ENCODE results near the gene METAP1D. TPM values are rescaled to one million over a fixed set of nuclear protein-coding genes. Genes with fewer than 3 reads are reported as not detected.

The METAP1D gene
- total RNA-seq, 1 experiment from 2014 or later, result 32.4 TPM

DNA sequence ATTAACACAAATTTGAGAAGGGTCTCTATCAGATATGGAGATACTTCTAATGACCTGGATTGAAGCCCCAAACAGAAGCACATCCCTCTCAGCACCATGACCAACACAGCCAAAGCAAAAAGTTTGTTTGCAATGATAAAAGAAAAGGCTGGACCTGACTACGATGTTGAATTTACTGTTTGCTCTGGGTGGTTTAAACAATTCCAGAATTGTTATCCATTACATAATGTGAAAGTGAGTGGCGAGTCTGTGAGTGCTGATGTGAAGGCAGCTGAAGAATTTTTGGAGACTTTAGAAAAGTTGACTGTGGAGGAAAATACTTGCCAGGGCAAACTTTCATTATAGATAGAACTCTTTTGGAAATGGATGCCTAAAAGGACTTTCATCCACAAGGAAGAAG, 120.4 kb downstream of the METAP1D start:
- POLR2A ChIA-PET (ENCODE audit: unreplicated experiment), result no interaction called here
- peak overlapping the region; percentile 88 for H3K27ac ChIP-seq

DNA sequence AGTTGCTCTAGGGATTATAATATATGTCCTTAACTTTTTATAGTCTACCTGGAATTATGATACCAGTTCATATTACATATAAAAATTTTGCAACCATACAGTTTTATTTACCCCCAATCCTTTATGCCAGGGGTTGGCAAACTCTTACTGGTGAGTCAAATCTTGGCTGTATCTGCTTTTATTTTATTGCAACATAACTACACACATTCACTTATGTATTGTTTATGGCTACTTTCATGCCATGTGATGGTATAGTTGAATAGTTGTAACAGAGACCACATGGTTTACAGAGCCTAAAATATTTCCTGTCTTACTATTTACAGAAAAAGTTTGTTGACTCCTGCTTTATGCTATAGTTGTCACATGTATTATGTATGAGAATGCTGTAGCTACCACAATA, 128.7 kb downstream of the METAP1D start:
- H3K27ac ChIP-seq, result no peak overlapping the region
- CTCF ChIA-PET, result interaction anchor here (0.6 to 1.1 kb wide), 5 partner anchors 35 to 468 kb away, joined by 3 to 7 read pairs (median 3); no protein-coding TSS in a partner anchor
- H3K79me2 ChIP-seq (ENCODE audit: low read depth), result no peaks in the 10 kb centered on the region
- no peak overlapping the region for H2AFZ ChIP-seq
- no peak overlapping the region for H3K4me3 ChIP-seq
- POLR2A ChIA-PET (ENCODE audit: unreplicated experiment), result no interaction called here
- no peaks in the 10 kb centered on the region for H3K27me3 ChIP-seq (ENCODE audit: insufficient read depth, low read depth)
- intact Hi-C loops (cut with micrococcal nuclease; ENCODE audit: unreplicated experiment), result loop anchor here (5.0 kb wide), 1 partner anchor 406 kb away; no protein-coding TSS in a partner anchor
- H3K9me2 ChIP-seq (ENCODE audit: insufficient read depth), result no peaks in the 10 kb centered on the region
- H3K4me1 ChIP-seq (replicated peaks; ENCODE audit: insufficient read depth), result no peaks in the 10 kb centered on the region
- no peaks in the 10 kb centered on the region for H4K20me1 ChIP-seq (ENCODE audit: insufficient read depth)
- H3F3A ChIP-seq (ENCODE audit: insufficient read depth, low read depth), result peaks cover 7% of the 10 kb centered on the region
- DNase-seq, result peak in 1 of 2 experiments; percentile 59
- H3K36me3 ChIP-seq (ENCODE audit: low read depth), result no peaks in the 10 kb centered on the region
- H3K9me3 ChIP-seq (ENCODE audit: insufficient read depth, low read depth), result no peaks in the 10 kb centered on the region
- TF ChIP-seq CTCF (conservative IDR thresholded peaks at IDR 0.05) (no peak), EZH2 (IDR thresholded peaks at IDR 0.05; ENCODE audit: low read depth) (no peak)
- BruUV-seq (replicated peaks), result no TSS peak
- H3K4me2 ChIP-seq, result no peak overlapping the region

More for the DNA sequence above, 120.4 kb downstream of the METAP1D start:
- Histone ChIP-seq H2AFZ (no peak overlapping the region), H3K4me3 (no peak overlapping the region), H3K4me2 (no peak overlapping the region), H3K9me2 (ENCODE audit: insufficient read depth) (no peaks in the 10 kb centered on the region), H3F3A (ENCODE audit: insufficient read depth, low read depth) (peaks cover 38% of the 10 kb centered on the region), H3K27me3 (ENCODE audit: insufficient read depth, low read depth) (no peaks in the 10 kb centered on the region), H4K20me1 (ENCODE audit: insufficient read depth) (no peaks in the 10 kb centered on the region), H3K4me1 (replicated peaks; ENCODE audit: insufficient read depth) (peaks cover 43% of the 10 kb centered on the region), H3K36me3 (ENCODE audit: low read depth) (no peaks in the 10 kb centered on the region), H3K9me3 (ENCODE audit: insufficient read depth, low read depth) (no peaks in the 10 kb centered on the region), H3K79me2 (ENCODE audit: low read depth) (no peaks in the 10 kb centered on the region)
- CTCF ChIA-PET, result interaction anchor here (0.6 to 0.8 kb wide), 3 partner anchors 9 to 417 kb away, joined by 3 to 10 read pairs (median 4); no protein-coding TSS in a partner anchor
- TF ChIP-seq EZH2 (IDR thresholded peaks at IDR 0.05; ENCODE audit: low read depth) (no peak), CTCF (conservative IDR thresholded peaks at IDR 0.05) (no peak)
- intact Hi-C loops (cut with micrococcal nuclease; ENCODE audit: unreplicated experiment), result loop anchor here (5.0 kb wide), 1 partner anchor 107 kb away; no protein-coding TSS in a partner anchor
- DNase-seq, result no peak
- BruUV-seq (replicated peaks), result no TSS peak

DNA sequence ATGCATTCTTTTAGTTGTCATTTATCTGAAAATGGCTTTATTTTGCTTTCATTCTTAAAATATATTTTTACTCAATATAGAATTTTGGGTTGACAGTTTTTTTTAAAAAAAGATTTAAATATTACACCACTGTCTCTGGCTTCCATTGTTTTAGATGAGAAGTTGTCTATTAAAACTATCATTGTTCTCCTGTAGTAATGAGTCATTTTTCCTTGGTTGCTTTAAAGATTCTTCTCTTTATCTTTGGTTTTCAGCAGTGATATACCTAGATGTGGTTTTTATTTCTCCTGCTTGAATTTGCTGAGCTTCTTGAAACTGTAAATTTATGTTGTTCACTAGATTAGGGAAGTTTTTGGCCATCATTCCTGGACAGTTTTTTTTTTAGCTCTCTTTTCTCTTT, 129.7 kb downstream of the METAP1D start:
- intact Hi-C loops (cut with micrococcal nuclease; ENCODE audit: unreplicated experiment), result loop anchor here (5.0 kb wide), 1 partner anchor 407 kb away; no protein-coding TSS in a partner anchor
- no peaks in the 10 kb centered on the region for H3K9me2 ChIP-seq (ENCODE audit: insufficient read depth)
- no peak for DNase-seq
- H3K4me2 ChIP-seq, result no peak overlapping the region
- H3K4me1 ChIP-seq (replicated peaks; ENCODE audit: insufficient read depth), result no peaks in the 10 kb centered on the region
- CTCF ChIA-PET, result interaction anchor here (0.5 to 1.1 kb wide), 9 partner anchors 9 to 441 kb away, joined by 3 to 8 read pairs (median 3); no protein-coding TSS in a partner anchor
- TF ChIP-seq CTCF (conservative IDR thresholded peaks at IDR 0.05) (no peak), EZH2 (IDR thresholded peaks at IDR 0.05; ENCODE audit: low read depth) (no peak)
- no peak overlapping the region for H3K4me3 ChIP-seq
- H2AFZ ChIP-seq, result no peak overlapping the region
- H3K27ac ChIP-seq, result no peak overlapping the region
- no peaks in the 10 kb centered on the region for H3K27me3 ChIP-seq (ENCODE audit: insufficient read depth, low read depth)
- no peaks in the 10 kb centered on the region for H3K79me2 ChIP-seq (ENCODE audit: low read depth)
- H3K36me3 ChIP-seq (ENCODE audit: low read depth), result no peaks in the 10 kb centered on the region
- BruUV-seq (replicated peaks), result no TSS peak
- H3F3A ChIP-seq (ENCODE audit: insufficient read depth, low read depth), result peaks cover 7% of the 10 kb centered on the region
- H3K9me3 ChIP-seq (ENCODE audit: insufficient read depth, low read depth), result no peaks in the 10 kb centered on the region
- H4K20me1 ChIP-seq (ENCODE audit: insufficient read depth), result no peaks in the 10 kb centered on the region
- POLR2A ChIA-PET (ENCODE audit: unreplicated experiment), result interaction anchor here (0.7 kb wide), 1 partner anchor 102 kb away, joined by 3 read pairs; no protein-coding TSS in a partner anchor

Other genes starting within 250 kb of the METAP1D start
- gene SLC25A12, start 105.7 kb upstream of the METAP1D start, total RNA-seq (2021), result 25.9 and 28.8 TPM in 2 replicates
- gene HAT1, start 77.5 kb upstream of the METAP1D start, total RNA-seq (2021), result 96.4 and 132 TPM in 2 replicates
- 0.87 TPM in 1 of 2 replicates, not detected in the other for gene DLX1, start 85.6 kb downstream of the METAP1D start, total RNA-seq (2021)
- 0.65 and 0.76 TPM in 2 replicates for gene DLX2, start 102.9 kb downstream of the METAP1D start, total RNA-seq (2021)

Data from PC-9 (cell line).